ENCODE measurements around the gene IDUA.
"Not testable (repeated sequence)": the region's sequence is repeated elsewhere in the genome, so short reads cannot be mapped to it uniquely, and the experiment has no call there.

The IDUA gene

GRCh38 chr4:1047976-1048772 lies 61.3 kb downstream of the IDUA start:
- DNase-seq: no peak

- no peak for DNase-seq
These were observed 62.1 kb downstream of the IDUA start for GRCh38 chr4:1048773-1049590.

GRCh38 chr4:1049591-1049905 lies 62.7 kb downstream of the IDUA start:
- no peak for DNase-seq

DNA sequence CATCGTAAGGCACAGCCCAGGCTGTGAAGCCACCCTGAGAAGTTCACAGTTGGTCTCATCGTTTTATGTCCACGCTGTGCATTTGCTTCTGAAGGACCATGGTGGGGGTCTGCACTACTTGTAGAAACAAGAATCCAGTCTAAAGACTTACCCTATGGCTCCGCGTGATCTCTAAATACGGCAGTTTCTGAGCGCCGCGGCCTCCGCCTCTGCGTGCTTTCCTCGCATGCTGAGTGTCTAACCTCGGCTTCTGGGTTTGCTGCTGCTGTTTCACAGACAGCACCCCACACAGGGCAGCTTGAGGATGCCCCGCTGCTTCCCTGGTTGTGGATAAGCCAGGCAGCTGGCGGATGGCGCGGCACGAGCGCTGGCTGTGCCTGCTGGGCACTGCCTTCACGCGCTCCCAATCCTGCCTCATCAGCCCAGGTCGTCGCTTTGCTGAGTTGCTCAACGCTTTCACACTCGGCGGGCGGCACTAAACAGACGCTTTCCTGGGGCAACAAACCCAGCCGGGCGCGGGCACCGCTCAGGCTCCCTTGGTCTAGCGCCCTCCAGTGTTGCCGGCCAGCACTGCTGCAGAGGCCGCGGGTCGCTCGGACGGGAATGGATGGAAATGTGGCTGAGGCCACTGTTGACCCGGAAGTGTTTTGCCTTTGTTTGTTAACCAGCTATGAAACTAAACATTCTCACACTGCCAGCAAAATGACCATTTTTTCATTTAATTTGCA lies 63.8 kb downstream of the IDUA start:
- no peak for DNase-seq

- DNase-seq: no peak
These were observed 64.6 kb downstream of the IDUA start for GRCh38 chr4:1051472-1051871.

GRCh38 chr4:1052231-1052671 lies 65.4 kb downstream of the IDUA start:
- DNase-seq: no peak

- no peak for DNase-seq
These were observed 66.3 kb downstream of the IDUA start for GRCh38 chr4:1053080-1053661.

- not testable (repeated sequence) for DNase-seq
These were observed 67.0 kb downstream of the IDUA start for GRCh38 chr4:1053891-1054290.
